Stimulated activated CD4-positive, alpha-beta T cell treated with anti-CD3 and anti-CD28 coated beads, TNF-alpha, amount 100 ng/mL, for 4 hours (primary cell): ENCODE measurements around the gene RBMS1.

Experiments used
- DNase-seq, 3 experiments: peaks; one replicate each; pipeline ENCODE4 v3.0.0-alpha.2; 2020; ENCODE audit warnings: low read depth in 3 of 3

RBMS1 gene

GRCh38 chr2:160254189-160254762 lies 239.3 kb downstream of the RBMS1 start:
- DNase-seq, result no peak

- no peak for DNase-seq
Observed at GRCh38 chr2:160253440-160254188, 240.0 kb downstream of the RBMS1 start.

GRCh38 chr2:160252900-160253299 lies 240.7 kb downstream of the RBMS1 start:
- DNase-seq, result no peak

GRCh38 chr2:160252278-160252887 lies 241.2 kb downstream of the RBMS1 start:
- DNase-seq, result no peak

GRCh38 chr2:160251569-160251968 lies 242.0 kb downstream of the RBMS1 start:
- DNase-seq, result no peak

DNA sequence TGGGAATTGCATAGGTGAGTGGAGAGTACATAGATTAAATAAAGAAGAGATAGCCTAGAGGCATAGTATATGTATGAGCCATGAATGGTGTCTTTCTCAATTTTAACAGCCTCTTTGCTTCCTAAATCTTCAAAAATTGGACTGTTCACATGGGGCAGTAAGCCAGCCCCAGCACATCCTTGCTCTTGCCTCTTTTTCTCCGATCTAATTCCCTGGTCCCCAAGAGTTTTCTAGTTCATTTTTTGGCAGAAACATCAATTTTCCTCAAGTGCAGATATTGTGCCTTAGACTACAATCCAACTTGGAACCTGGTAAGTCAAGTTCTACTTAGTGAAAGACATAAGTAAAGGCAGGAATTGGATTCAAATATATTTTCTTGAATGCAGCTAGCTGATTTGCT lies 243.7 kb downstream of the RBMS1 start:
- no peak for DNase-seq

GRCh38 chr2:160247296-160248035 lies 246.1 kb downstream of the RBMS1 start:
- DNase-seq, result no peak

DNA sequence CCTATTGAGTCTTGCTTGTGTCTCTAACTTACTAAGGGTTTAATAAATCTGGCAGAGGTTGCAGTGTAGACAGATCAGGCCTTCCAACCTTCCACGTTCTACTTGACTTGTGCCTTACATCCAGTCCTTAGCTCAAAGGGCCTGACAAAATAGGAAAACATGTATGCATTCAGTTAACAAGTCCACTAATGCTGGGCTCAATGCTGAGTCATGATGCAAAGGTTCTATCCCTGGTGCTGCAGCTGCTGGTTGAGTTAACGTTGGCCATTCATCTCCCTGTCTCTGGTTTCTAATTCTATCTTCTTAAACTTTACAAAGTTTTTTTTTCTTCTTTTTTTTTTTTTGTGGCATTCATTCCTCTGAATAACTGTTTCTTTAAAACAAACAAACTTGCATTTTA lies 247.3 kb downstream of the RBMS1 start:
- no peak for DNase-seq

- no peak for DNase-seq
Observed at GRCh38 chr2:160245614-160246155, 247.9 kb downstream of the RBMS1 start.

DNA sequence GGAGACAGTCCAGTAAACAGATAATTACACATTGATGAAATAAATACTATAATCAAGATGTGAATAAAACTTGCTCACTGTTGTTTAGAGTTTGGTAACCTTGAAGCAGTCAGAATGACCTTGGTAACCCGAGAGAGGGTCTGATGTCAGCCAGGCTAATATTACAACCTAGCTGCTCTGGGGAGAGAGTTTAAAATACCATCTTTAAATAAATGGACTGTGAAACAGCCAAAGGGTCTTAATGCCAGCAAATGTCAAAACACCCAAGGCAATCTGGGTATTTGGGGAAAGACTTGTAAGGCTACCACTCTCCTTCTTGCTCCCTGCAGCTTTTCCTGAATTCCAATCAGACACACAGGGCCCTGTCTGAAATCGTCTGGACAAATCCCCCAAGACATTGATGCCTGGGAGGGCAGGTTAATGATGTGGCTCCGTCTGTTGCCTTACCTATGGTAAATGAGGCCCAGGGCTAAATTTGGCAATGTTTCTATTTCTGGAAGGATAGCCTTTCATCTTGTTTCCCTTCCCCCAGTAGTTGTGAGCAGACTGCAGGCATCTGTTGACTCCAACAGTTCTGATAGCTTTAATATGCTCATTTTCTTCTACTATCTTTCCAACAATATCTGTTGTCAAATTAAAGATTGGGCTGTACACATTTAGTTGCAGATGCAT lies 250.6 kb downstream of the RBMS1 start:
- no peak for DNase-seq

GRCh38 chr2:160241251-160242137 lies 252.1 kb downstream of the RBMS1 start:
- DNase-seq, result no peak

DNA sequence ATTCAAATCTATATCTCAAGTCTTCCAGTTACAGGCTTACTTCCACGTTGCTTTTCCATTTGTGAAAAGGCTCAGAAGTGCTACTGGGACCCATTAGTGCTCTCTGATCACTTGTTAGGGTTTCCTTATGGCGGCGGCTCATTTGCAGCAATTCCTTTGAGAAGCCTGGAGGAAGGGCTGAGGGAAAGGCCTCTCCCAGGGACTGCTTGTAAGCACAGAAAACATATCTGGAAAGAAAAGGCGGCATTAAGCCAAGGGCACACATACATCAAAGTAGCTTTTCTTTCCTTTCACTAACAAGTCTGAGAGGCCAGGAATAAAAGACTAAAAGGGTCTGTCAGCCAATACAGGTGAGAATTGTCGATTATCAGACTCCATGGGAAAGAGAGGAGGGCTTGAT lies 254.2 kb downstream of the RBMS1 start:
- no peak for DNase-seq

GRCh38 chr2:160238392-160238791 lies 255.2 kb downstream of the RBMS1 start:
- no peak for DNase-seq

- no peak for DNase-seq
Observed at GRCh38 chr2:160232905-160233475, 260.6 kb downstream of the RBMS1 start.

- DNase-seq, result no peak
Observed at GRCh38 chr2:160229591-160229990, 264.0 kb downstream of the RBMS1 start.

GRCh38 chr2:160228141-160228917 lies 265.3 kb downstream of the RBMS1 start:
- no peak for DNase-seq

DNA sequence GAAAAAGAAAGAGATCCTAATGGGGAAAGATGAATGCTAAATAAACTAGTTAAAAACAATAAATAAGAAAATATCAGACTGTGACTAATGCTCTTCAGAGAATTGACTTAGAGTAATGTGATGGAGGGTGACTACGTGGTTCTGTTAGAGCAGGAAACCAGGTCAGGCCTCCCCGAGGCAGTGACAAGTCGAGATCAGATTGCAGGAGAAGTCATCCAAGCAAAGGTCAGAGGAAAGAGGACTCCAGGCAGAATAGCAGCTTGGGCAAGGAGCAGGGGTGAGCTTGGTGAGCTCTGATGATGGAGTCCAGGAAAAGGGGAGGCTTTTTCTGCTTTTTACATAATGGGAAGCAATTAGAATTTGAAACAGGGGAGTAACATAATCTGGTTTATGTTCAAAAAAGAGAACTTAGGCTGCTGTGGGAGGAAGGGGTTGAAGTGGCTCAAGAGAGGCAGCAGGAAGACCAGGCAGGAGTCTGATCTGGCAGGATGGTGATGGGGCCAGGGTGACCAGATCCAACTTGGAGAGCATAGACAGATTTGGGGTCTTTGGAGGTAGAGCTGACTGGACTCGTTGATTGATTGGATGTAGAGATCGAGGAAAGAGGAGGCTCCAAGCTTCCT lies 266.2 kb downstream of the RBMS1 start:
- DNase-seq, result no peak

DNA sequence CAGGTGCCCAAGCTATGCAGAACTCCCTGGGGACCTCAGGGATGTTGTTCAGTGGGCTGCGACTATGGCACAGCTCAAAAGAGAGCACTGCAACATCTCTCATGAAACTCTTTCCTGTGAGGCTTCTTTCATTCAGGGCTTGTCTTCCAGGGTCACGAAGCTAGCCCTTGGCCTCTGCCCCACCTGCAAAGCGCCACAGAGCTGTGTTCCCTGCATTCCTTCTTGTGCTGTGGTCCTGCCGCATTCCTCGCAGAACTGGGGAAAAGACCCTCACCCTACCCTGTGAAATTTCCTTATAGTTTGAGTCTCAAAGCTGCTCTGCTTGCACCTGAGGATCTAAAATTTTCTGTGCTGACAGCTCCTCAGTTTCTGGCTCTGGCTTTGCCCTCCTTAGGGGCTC lies 267.2 kb downstream of the RBMS1 start:
- no peak for DNase-seq

DNA sequence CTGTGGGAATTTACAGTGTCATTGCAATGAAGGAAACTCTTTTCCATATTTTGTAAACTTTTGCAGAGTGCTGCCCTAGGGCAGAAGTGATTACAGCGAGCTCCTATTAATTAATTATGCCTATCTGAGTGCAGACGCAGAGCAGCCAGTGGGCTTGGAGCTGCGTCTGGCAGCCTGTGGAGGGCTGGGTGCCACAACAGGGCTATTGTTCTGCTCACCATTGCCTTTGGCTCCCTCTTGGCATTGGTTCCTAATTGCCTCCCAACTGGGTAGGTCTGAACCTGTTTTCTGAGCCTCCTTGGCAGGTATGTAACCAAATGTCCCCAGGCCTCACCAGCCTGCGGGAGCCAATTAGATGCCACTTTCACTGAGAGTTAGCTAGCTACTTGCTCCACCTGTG lies 267.9 kb downstream of the RBMS1 start:
- DNase-seq, result no peak
